ENCODE data around the gene CD164. TPM values are rescaled to one million over a fixed set of nuclear protein-coding genes. Genes with fewer than 3 reads are reported as not detected.
A peak's percentile ranks its signal among the peaks of the same experiment; 100 is the strongest.

Gene CD164
- polyA plus RNA-seq, 3 donors = 106 to 392 (median 272) TPM

GRCh38 chr6:109349419-109349987, 32.8 kb downstream of the CD164 start:
- Histone ChIP-seq H3K4me2 (replicated peaks; ENCODE audit: extremely low read depth, low read length, poor library complexity, severe bottlenecking) (peak overlapping the region; percentile 21), H4K20me1 (ENCODE audit: insufficient read depth, low read length) (no peaks in the 10 kb centered on the region), H3K79me2 (ENCODE audit: insufficient read depth, low read length) (no peaks in the 10 kb centered on the region), H2AFZ (ENCODE audit: insufficient read depth, low read depth, low read length, poor library complexity, severe bottlenecking) (no peak overlapping the region), H3K27ac (ENCODE audit: low read depth in 1 of 2, low read length in 2 of 2) (peak overlapping the region; percentile 22 to 27), H3K27me3 (ENCODE audit: control insufficient read depth in 2 of 2, insufficient read depth in 2 of 2, low read length in 2 of 2) (no peaks in the 10 kb centered on the region), H3K4me3 (replicated peaks in 1 of 3; ENCODE audit: low read depth in 2 of 3, low read length in 3 of 3) (peak overlapping the region in 1 of 3 experiments; percentile 1), H3K9ac (ENCODE audit: insufficient read depth, low read length, poor library complexity, severe bottlenecking) (no peak overlapping the region), H3K9me3 (replicated peaks in 1 of 2; ENCODE audit: control insufficient read depth in 1 of 2, insufficient read depth in 1 of 2, low read length in 2 of 2) (no peaks in the 10 kb centered on the region), H3K36me3 (replicated peaks in 1 of 2; ENCODE audit: control insufficient read depth in 1 of 2, insufficient read depth in 2 of 2, low read length in 2 of 2) (peaks cover 0 to 9% of the 10 kb centered on the region in 2 donors), H3K4me1 (ENCODE audit: control insufficient read depth in 1 of 2, insufficient read depth in 2 of 2, low read length in 2 of 2) (peaks cover 62 to 64% of the 10 kb centered on the region in 2 donors)
- Mint-ChIP-seq H3K4me1 (peaks cover 70% of the 10 kb centered on the region), H3K27ac (peak overlapping the region in 6 of 7 donors; percentile 5 to 85 (median 74)), H3K27me3 (ENCODE audit: low read depth in 3 of 3) (no peaks in the 10 kb centered on the region), H3K9me3 (peaks cover 0 to 5% (median 0%) of the 10 kb centered on the region in 7 donors), H3K36me3 (peaks cover 12 to 17% of the 10 kb centered on the region in 2 donors), H3K4me3 (no peak overlapping the region)
- WGBS (ENCODE audit: insufficient coverage) = no CpG with 5 or more reads among the region's 3 CpGs
- DNase-seq = peak; percentile 29 to 49 (median 37)
- no peak for TF ChIP-seq CTCF (IDR thresholded peaks at IDR 0.05)
- intact Hi-C loops (cut with micrococcal nuclease) = no loop called here

GRCh38 chr6:109348226-109348625, 34.0 kb downstream of the CD164 start:
- Mint-ChIP-seq H3K9me3 (peaks cover 0 to 5% (median 0%) of the 10 kb centered on the region in 7 donors), H3K36me3 (peaks cover 13 to 19% of the 10 kb centered on the region in 2 donors), H3K27ac (peak overlapping the region in 5 of 7 donors; percentile 20 to 63 (median 42)), H3K4me1 (peaks cover 67% of the 10 kb centered on the region), H3K4me3 (peak overlapping the region in 1 of 2 donors; percentile 39), H3K27me3 (ENCODE audit: low read depth in 3 of 3) (no peaks in the 10 kb centered on the region)
- WGBS (ENCODE audit: insufficient coverage) = 80% methylated on average over 1 of the region's 8 CpGs
- Histone ChIP-seq H3K9me3 (replicated peaks in 1 of 2; ENCODE audit: control insufficient read depth in 1 of 2, insufficient read depth in 1 of 2, low read length in 2 of 2) (no peaks in the 10 kb centered on the region), H3K4me2 (replicated peaks; ENCODE audit: extremely low read depth, low read length, poor library complexity, severe bottlenecking) (peak overlapping the region; percentile 19), H3K4me1 (ENCODE audit: control insufficient read depth in 1 of 2, insufficient read depth in 2 of 2, low read length in 2 of 2) (peaks cover 60% of the 10 kb centered on the region in 2 donors), H4K20me1 (ENCODE audit: insufficient read depth, low read length) (no peaks in the 10 kb centered on the region), H3K27me3 (ENCODE audit: control insufficient read depth in 2 of 2, insufficient read depth in 2 of 2, low read length in 2 of 2) (no peaks in the 10 kb centered on the region), H2AFZ (ENCODE audit: insufficient read depth, low read depth, low read length, poor library complexity, severe bottlenecking) (no peak overlapping the region), H3K4me3 (replicated peaks in 1 of 3; ENCODE audit: low read depth in 2 of 3, low read length in 3 of 3) (no peak overlapping the region), H3K27ac (ENCODE audit: low read depth in 1 of 2, low read length in 2 of 2) (peak overlapping the region in 1 of 2 donors; percentile 44), H3K79me2 (ENCODE audit: insufficient read depth, low read length) (no peaks in the 10 kb centered on the region), H3K36me3 (replicated peaks in 1 of 2; ENCODE audit: control insufficient read depth in 1 of 2, insufficient read depth in 2 of 2, low read length in 2 of 2) (no peaks in the 10 kb centered on the region), H3K9ac (ENCODE audit: insufficient read depth, low read length, poor library complexity, severe bottlenecking) (no peak overlapping the region)
- DNase-seq = peak; percentile 13 to 27 (median 22)
- intact Hi-C loops (cut with micrococcal nuclease) = no loop called here
- no peak for TF ChIP-seq CTCF (IDR thresholded peaks at IDR 0.05)
